ENCODE measurements around the gene KRTAP12-1. TPM values are rescaled to one million over a fixed set of nuclear protein-coding genes. Genes with fewer than 3 reads are reported as not detected.
"Not testable (repeated sequence)": the region's sequence is repeated elsewhere in the genome, so short reads cannot be mapped to it uniquely, and the experiment has no call there.

KRTAP12-1 gene
- total RNA-seq, 1 experiment from 2014 or later: 0.80 TPM

DNA sequence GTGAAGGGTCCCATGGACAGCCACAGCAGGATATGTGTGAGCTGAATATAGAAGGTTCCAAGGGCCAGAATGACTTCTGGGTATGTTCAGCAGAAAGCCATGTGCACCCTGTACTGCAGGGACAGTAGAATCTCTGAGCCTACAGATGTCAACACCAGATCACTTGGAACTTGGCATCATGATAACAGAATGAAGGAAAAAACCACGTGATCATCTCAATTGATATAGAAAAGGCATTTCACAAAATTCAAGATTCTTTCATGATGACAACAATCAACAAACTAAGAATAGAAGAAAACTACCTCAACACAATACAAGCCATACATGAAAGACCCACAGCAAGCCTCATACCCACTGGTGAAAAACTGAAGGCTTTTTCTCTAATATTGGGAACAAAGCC is 14.4 kb downstream of the KRTAP12-1 start:
- peaks cover 18% of the 10 kb centered on the region for H3K9me3 ChIP-seq (ENCODE audit: low read depth, low read length, poor library complexity, severe bottlenecking)
- H3K4me3 ChIP-seq (ENCODE audit: low read depth, low read length, poor library complexity, severe bottlenecking): no peak overlapping the region
- H3K36me3 ChIP-seq (ENCODE audit: insufficient read depth, low read length, poor library complexity, severe bottlenecking): no peaks in the 10 kb centered on the region
- no peak overlapping the region for H3K27ac ChIP-seq (ENCODE audit: low read depth, low read length, poor library complexity, severe bottlenecking)
- BruUV-seq (replicated peaks): no TSS peak
- intact Hi-C loops (cut with micrococcal nuclease; ENCODE audit: unreplicated experiment): no loop called here
- POLR2A ChIA-PET (ENCODE audit: low non-redundant PET): no interaction called here
- no peaks in the 10 kb centered on the region for H3K4me1 ChIP-seq (ENCODE audit: insufficient read depth, low read length, poor library complexity, severe bottlenecking)
- no peak for TF ChIP-seq CTCF (conservative IDR thresholded peaks at IDR 0.05; ENCODE audit: low read depth, low read length)
- TF ChIP-seq EZH2 (IDR thresholded peaks at IDR 0.05; ENCODE audit: borderline replicate concordance, low read depth, low read length, poor library complexity, severe bottlenecking): no peak
- CTCF ChIA-PET: no interaction called here
- H3K27me3 ChIP-seq (replicated peaks; ENCODE audit: insufficient read depth, low read depth, low read length, poor library complexity): no peaks in the 10 kb centered on the region
- no peak for DNase-seq (ENCODE audit: low spot score)

DNA sequence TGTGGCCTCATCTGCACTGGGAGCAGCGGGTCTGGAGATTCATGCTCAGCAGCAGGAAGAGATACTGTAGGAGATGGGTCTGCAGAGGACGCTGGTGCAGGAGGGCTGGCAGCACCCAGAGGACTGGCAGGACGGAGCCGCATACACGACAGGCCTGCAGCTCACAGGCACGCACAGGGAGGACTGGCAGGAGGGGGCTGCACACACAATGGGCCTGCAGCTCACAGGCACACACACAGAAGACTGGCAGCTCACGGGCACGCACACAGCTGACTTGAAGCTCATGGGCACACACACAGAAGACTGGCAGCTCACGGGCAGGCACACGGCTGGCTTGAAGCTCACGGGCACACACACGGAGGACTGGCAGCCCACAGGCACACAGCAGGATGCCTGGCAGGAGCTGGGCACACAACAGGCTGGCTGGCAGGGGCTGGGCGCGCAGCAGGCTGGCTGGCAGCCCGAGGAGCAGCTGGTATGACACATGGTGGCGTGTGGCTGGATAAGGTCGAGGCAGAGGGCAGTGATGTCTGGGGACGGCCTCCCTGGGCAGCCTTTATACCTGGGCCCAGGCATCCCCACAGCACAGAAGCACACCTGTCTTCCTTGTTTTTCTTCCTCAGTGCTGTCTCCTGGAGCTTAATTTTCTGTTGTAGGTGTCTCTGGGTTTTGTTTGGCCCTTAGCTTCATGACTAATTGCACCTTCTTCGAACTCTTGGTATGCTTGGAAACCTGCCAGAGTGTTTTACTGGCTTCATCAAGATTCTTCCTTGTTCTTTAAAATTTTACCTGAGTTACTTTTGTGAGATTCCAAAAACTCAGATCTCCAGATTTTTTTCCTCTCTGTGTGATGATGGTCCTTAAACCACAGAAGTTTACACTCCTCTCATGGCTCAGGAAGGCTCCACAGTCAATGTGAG is 15.3 kb downstream of the KRTAP12-1 start, which contains the start of gene KRTAP12-2:
Gene KRTAP12-2, minus strand, starts transcription at position 527 of the 920 bp plus-strand sequence. Its CDS starts 41 bp downstream, at position 486.
- H3K4me1 ChIP-seq (ENCODE audit: insufficient read depth, low read length, poor library complexity, severe bottlenecking): no peaks in the 10 kb centered on the region
- no peak for DNase-seq (ENCODE audit: low spot score)
- ChIA-PET CTCF (no interaction called here), POLR2A (ENCODE audit: low non-redundant PET) (no interaction called here)
- no peaks in the 10 kb centered on the region for H3K27me3 ChIP-seq (replicated peaks; ENCODE audit: insufficient read depth, low read depth, low read length, poor library complexity)
- no peaks in the 10 kb centered on the region for H3K36me3 ChIP-seq (ENCODE audit: insufficient read depth, low read length, poor library complexity, severe bottlenecking)
- no peak within 1 kb of the TSS for H3K27ac ChIP-seq (ENCODE audit: low read depth, low read length, poor library complexity, severe bottlenecking)
- no TSS peak for BruUV-seq (replicated peaks)
- H3K4me3 ChIP-seq (ENCODE audit: low read depth, low read length, poor library complexity, severe bottlenecking): no peak within 1 kb of the TSS
- intact Hi-C loops (cut with micrococcal nuclease; ENCODE audit: unreplicated experiment): no loop called here
- TF ChIP-seq CTCF (conservative IDR thresholded peaks at IDR 0.05; ENCODE audit: low read depth, low read length): no peak
- no peak for TF ChIP-seq EZH2 (IDR thresholded peaks at IDR 0.05; ENCODE audit: borderline replicate concordance, low read depth, low read length, poor library complexity, severe bottlenecking)
- peaks cover 16% of the 10 kb centered on the region for H3K9me3 ChIP-seq (ENCODE audit: low read depth, low read length, poor library complexity, severe bottlenecking)

DNA sequence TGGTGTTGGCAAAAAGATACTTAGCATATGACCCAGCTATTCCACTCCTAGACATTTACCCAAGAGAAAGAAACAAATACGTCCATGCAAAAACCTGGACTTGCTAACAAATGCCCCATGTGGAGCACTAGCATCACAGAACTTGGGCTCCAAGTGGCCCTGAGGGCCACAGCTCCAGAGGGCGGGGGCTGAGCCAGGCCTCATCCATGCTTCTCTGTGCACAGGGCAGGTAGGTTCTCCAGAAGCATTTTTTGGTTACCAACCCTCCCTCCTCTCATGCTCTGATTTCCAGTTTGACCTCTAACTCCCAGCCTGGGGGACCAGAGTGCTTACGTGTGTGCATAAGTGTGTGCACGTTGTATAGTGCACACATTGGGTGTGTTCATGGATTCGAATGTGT is 17.3 kb downstream of the KRTAP12-1 start:
- no peak for DNase-seq (ENCODE audit: low spot score)
- intact Hi-C loops (cut with micrococcal nuclease; ENCODE audit: unreplicated experiment): no loop called here
- Histone ChIP-seq H3K4me3 (ENCODE audit: low read depth, low read length, poor library complexity, severe bottlenecking) (no peak overlapping the region), H3K9me3 (ENCODE audit: low read depth, low read length, poor library complexity, severe bottlenecking) (peaks cover 4% of the 10 kb centered on the region), H3K4me1 (ENCODE audit: insufficient read depth, low read length, poor library complexity, severe bottlenecking) (no peaks in the 10 kb centered on the region), H3K36me3 (ENCODE audit: insufficient read depth, low read length, poor library complexity, severe bottlenecking) (no peaks in the 10 kb centered on the region), H3K27me3 (replicated peaks; ENCODE audit: insufficient read depth, low read depth, low read length, poor library complexity) (no peaks in the 10 kb centered on the region), H3K27ac (ENCODE audit: low read depth, low read length, poor library complexity, severe bottlenecking) (no peak overlapping the region)
- ChIA-PET CTCF (no interaction called here), POLR2A (ENCODE audit: low non-redundant PET) (no interaction called here)
- BruUV-seq (replicated peaks): no TSS peak
- TF ChIP-seq EZH2 (IDR thresholded peaks at IDR 0.05; ENCODE audit: borderline replicate concordance, low read depth, low read length, poor library complexity, severe bottlenecking): no peak
- no peak for TF ChIP-seq CTCF (conservative IDR thresholded peaks at IDR 0.05; ENCODE audit: low read depth, low read length)

DNA sequence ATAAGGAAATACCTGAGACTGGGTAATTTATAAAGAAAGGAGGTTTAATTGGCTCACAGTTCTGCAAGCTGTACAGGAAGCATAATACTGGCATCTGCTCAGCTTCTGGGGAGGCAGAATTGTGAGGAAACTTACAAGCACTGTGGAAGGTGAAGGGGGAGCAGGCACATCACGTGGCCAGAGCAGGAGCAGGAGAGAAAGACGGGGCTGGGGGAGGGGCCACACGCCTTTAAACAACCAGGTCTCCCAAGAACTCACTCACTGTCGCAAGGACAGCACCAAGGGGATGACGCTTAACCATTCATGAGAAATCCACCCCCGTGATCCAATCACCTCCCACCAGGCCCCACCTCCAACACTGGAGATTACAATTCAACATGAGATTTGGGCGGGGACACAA is 20.4 kb downstream of the KRTAP12-1 start:
- DNase-seq (ENCODE audit: low spot score); H3K9me3 ChIP-seq (ENCODE audit: low read depth, low read length, poor library complexity, severe bottlenecking); intact Hi-C loops (cut with micrococcal nuclease; ENCODE audit: unreplicated experiment); H3K4me3 ChIP-seq (ENCODE audit: low read depth, low read length, poor library complexity, severe bottlenecking); H3K36me3 ChIP-seq (ENCODE audit: insufficient read depth, low read length, poor library complexity, severe bottlenecking); H3K27me3 ChIP-seq (replicated peaks; ENCODE audit: insufficient read depth, low read depth, low read length, poor library complexity); H3K27ac ChIP-seq (ENCODE audit: low read depth, low read length, poor library complexity, severe bottlenecking); CTCF ChIA-PET; BruUV-seq (replicated peaks); POLR2A ChIA-PET (ENCODE audit: low non-redundant PET); H3K4me1 ChIP-seq (ENCODE audit: insufficient read depth, low read length, poor library complexity, severe bottlenecking): not testable (repeated sequence)
